Endodermal cell (in vitro differentiated cells): ENCODE results near the gene TMEM164. TPM values are rescaled to one million over a fixed set of nuclear protein-coding genes. Genes with fewer than 3 reads are reported as not detected.

Experiments
- DNase-seq: peaks from one replicate; pipeline ENCODE4 v3.0.0-alpha.2; 2017
- H3K27ac ChIP-seq: 2 replicates; pipeline ENCODE4 v1.5.1; 2013; ENCODE audit warnings: mild to moderate bottlenecking, low read depth, low read length, moderate library complexity
- H3K27me3 ChIP-seq: 2 replicates; pipeline ENCODE4 v1.6.1; 2013; ENCODE audit warnings: mild to moderate bottlenecking, low read length, moderate library complexity; ENCODE audit not compliant: insufficient read depth, control insufficient read depth, poor library complexity, severe bottlenecking
- H3K36me3 ChIP-seq: 2 replicates; pipeline ENCODE4 v1.7.0; 2013; ENCODE audit warnings: mild to moderate bottlenecking, low read length, moderate library complexity; ENCODE audit not compliant: control insufficient read depth, insufficient read depth
- H3K4me1 ChIP-seq: one replicate; pipeline ENCODE4 v1.7.0; 2013; ENCODE audit warnings: low read length; ENCODE audit not compliant: control insufficient read depth, insufficient read depth
- H3K4me3 ChIP-seq: 2 replicates; pipeline ENCODE4 v1.5.1; 2013; ENCODE audit warnings: mild to moderate bottlenecking, low read length, moderate library complexity
- H3K9ac ChIP-seq: 2 replicates; pipeline ENCODE4 v1.6.1; 2013; ENCODE audit warnings: mild to moderate bottlenecking, low read length, moderate library complexity; ENCODE audit not compliant: poor library complexity, severe bottlenecking; ENCODE audit errors: extremely low read depth
- H3K9me3 ChIP-seq: 2 replicates; pipeline ENCODE4 v1.6.1; 2013; ENCODE audit warnings: mild to moderate bottlenecking, low read length, moderate library complexity; ENCODE audit not compliant: control insufficient read depth
- H3K27ac Mint-ChIP-seq: 2 replicates; pipeline ENCODE4 v1.8.0; 2020; ENCODE audit warnings: mixed read lengths
- H3K27me3 Mint-ChIP-seq: 2 replicates; pipeline ENCODE4 v1.8.0; 2021; ENCODE audit warnings: mild to moderate bottlenecking, mixed read lengths; ENCODE audit not compliant: insufficient read depth
- H3K36me3 Mint-ChIP-seq: 2 replicates; pipeline ENCODE4 v1.8.0; 2020; ENCODE audit warnings: low read depth, mixed read lengths
- H3K4me1 Mint-ChIP-seq: 2 replicates; pipeline ENCODE4 v1.8.0; 2020; ENCODE audit warnings: mixed read lengths
- H3K4me3 Mint-ChIP-seq: 2 replicates; pipeline ENCODE4 v1.8.0; 2020; ENCODE audit warnings: mild to moderate bottlenecking, moderate library complexity, mixed read lengths
- H3K9me3 Mint-ChIP-seq: 2 replicates; pipeline ENCODE4 v1.8.0; 2020; ENCODE audit warnings: mild to moderate bottlenecking, mixed read lengths
- CTCF ChIP-seq: fragments of 200-600 bp; sonication (generic); conservative IDR thresholded peaks from 2 replicates; pipeline ENCODE4 v1.5.0; 2021; ENCODE audit warnings: antibody characterized with exemption, mild to moderate bottlenecking
- WGBS, 2 experiments: methylation state at CpG; one replicate each; pipeline versions ENCODE4 v1.1.5 to v1.1.7; 2013; ENCODE audit warnings: missing lambda C conversion rate in 2 of 2, mixed read lengths in 1 of 2; ENCODE audit not compliant: insufficient coverage in 1 of 2, insufficient read length in 1 of 2; 5-methylcytosine and 5-hydroxymethylcytosine counted together
- total RNA-seq, 2 donors: library from RNA; stranded (reverse); fragmentation: NEBNext Ultra II Directional in 1 of 2; extraction: Animal tissue kit (Norgen Biotek cat#: 25700) in 1 of 2; gene quantifications; 2 replicates in 1 of 2; 3 replicates in 1 of 2; pipeline ENCODE4 v1.2.1, GENCODE V29; 2021

Gene TMEM164
- total RNA-seq, 2 donors from 2014 or later: 30.4 to 50.7 TPM

DNA sequence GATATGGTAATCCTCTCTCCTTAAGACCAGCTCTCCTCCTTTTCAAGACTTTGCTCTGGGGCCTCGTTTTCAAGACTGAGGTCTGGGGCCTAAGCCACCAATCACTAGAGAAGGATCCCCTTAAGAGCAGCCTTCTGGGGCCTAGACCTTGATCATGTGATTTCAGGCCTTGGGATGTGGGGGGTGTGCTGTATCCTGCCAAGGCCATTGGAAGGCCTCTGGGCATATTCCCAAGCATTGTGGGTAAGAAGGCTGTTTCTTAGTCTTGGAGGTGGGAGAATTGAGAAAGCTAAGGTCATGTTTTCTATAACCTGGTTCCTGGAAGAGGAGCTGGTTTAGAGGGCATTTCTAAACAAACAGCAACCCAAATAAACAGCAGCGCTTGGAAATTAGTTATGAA is 12.1 kb downstream of the TMEM164 start:
- peaks cover 15% of the 10 kb centered on the region for H3K36me3 Mint-ChIP-seq
- Histone ChIP-seq H3K36me3 (no peaks in the 10 kb centered on the region), H3K27ac (no peak overlapping the region), H3K4me3 (no peak overlapping the region), H3K9ac (no peak overlapping the region), H3K9me3 (no peaks in the 10 kb centered on the region), H3K27me3 (no peaks in the 10 kb centered on the region), H3K4me1 (peaks cover 4% of the 10 kb centered on the region)
- no peak for TF ChIP-seq CTCF
- peaks cover 30% of the 10 kb centered on the region for H3K4me1 Mint-ChIP-seq
- H3K27ac Mint-ChIP-seq: no peak overlapping the region
- WGBS, 2 experiments: 92% methylated on average over 2 of the region's 2 CpGs; no CpG with 5 or more reads in 1 of the 2 experiments
- H3K9me3 Mint-ChIP-seq: no peaks in the 10 kb centered on the region
- no peak for DNase-seq
- H3K4me3 Mint-ChIP-seq: no peak overlapping the region
- no peaks in the 10 kb centered on the region for H3K27me3 Mint-ChIP-seq

- H3K4me1 ChIP-seq: peaks cover 4% of the 10 kb centered on the region
- H3K27ac Mint-ChIP-seq: no peak overlapping the region
- no peaks in the 10 kb centered on the region for H3K36me3 ChIP-seq
- peaks cover 21% of the 10 kb centered on the region for H3K4me1 Mint-ChIP-seq
- H3K9me3 ChIP-seq: no peaks in the 10 kb centered on the region
- no peak overlapping the region for H3K4me3 Mint-ChIP-seq
- no peaks in the 10 kb centered on the region for H3K27me3 ChIP-seq
- no peak overlapping the region for H3K9ac ChIP-seq
- no peak for TF ChIP-seq CTCF
- H3K36me3 Mint-ChIP-seq: peaks cover 15% of the 10 kb centered on the region
- 85 to 89% methylated on average over 4 to 5 of the region's 5 CpGs for WGBS, 2 experiments
- no peak overlapping the region for H3K4me3 ChIP-seq
- H3K27ac ChIP-seq: peak overlapping the region; percentile 24
- no peak for DNase-seq
- H3K9me3 Mint-ChIP-seq: no peaks in the 10 kb centered on the region
- no peaks in the 10 kb centered on the region for H3K27me3 Mint-ChIP-seq
These were observed 13.0 kb downstream of the TMEM164 start for GRCh38 chrX:110015915-110016314.

DNA sequence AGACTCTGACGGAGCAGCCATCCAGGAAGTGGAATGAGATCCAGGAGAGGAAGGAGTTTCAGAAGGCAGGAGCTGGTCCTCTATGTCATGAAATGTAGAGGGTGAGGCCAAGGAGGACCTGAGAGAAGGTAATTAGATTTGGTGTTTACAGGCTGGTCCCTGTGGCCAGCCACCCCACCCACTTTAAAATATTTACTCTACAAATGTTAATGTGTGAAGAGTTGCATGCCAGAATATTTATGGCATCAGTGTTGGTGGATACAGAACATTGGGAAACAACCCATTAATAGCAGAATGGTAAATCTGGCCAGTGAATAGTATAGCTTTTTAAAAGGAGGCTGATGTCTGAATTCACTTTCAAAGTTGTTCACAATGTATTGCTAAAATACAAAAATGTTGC is 17.6 kb downstream of the TMEM164 start:
- Mint-ChIP-seq H3K27me3 (no peaks in the 10 kb centered on the region), H3K27ac (no peak overlapping the region), H3K4me3 (no peak overlapping the region), H3K9me3 (no peaks in the 10 kb centered on the region), H3K4me1 (peaks cover 9% of the 10 kb centered on the region), H3K36me3 (peaks cover 16% of the 10 kb centered on the region)
- Histone ChIP-seq H3K4me1 (peaks cover 4% of the 10 kb centered on the region), H3K27ac (no peak overlapping the region), H3K9me3 (no peaks in the 10 kb centered on the region), H3K36me3 (no peaks in the 10 kb centered on the region), H3K27me3 (no peaks in the 10 kb centered on the region), H3K4me3 (no peak overlapping the region), H3K9ac (no peak overlapping the region)
- no peak for TF ChIP-seq CTCF
- DNase-seq: no peak
- WGBS, 2 experiments: 92% methylated on average over 1 of the region's 1 CpG; no CpG with 5 or more reads in 1 of the 2 experiments
